Mesenchymal stem cell (in vitro differentiated cells and primary cell): ENCODE results near the gene UAP1.
"Not testable (repeated sequence)": the region's sequence is repeated elsewhere in the genome, so short reads cannot be mapped to it uniquely, and the experiment has no call there.

ENCODE experiments used
- DNase-seq: peaks from one replicate; pipeline ENCODE4 v3.0.0-alpha.2; 2013
- H2AFZ ChIP-seq: one replicate; pipeline ENCODE4 v1.6.1; 2013; ENCODE audit warnings: low read depth, mild to moderate bottlenecking, control low read depth, inconsistent platforms, low read length, moderate library complexity
- H2AK5ac ChIP-seq: 2 replicates; pipeline ENCODE4 v1.6.1; 2013; ENCODE audit warnings: low read length, moderate library complexity, mild to moderate bottlenecking, inconsistent platforms; ENCODE audit not compliant: severe bottlenecking
- H2BK120ac ChIP-seq: one replicate; pipeline ENCODE4 v1.6.1; 2013; ENCODE audit warnings: low read depth, mild to moderate bottlenecking, inconsistent platforms, low read length, moderate library complexity
- H2BK12ac ChIP-seq, 2 experiments: one replicate each; pipeline ENCODE4 v1.6.1; 2013; ENCODE audit warnings: inconsistent platforms in 2 of 2, low read length in 2 of 2, mild to moderate bottlenecking in 2 of 2, moderate library complexity in 2 of 2, control low read depth in 1 of 2
- H2BK15ac ChIP-seq: one replicate; pipeline ENCODE4 v1.6.1; 2013; ENCODE audit warnings: mild to moderate bottlenecking, low read depth, inconsistent platforms; ENCODE audit not compliant: poor library complexity, severe bottlenecking
- H2BK5ac ChIP-seq: 2 replicates; pipeline ENCODE4 v1.6.1; 2013; ENCODE audit warnings: low read depth, mild to moderate bottlenecking, low read length, control low read depth, inconsistent platforms; ENCODE audit not compliant: poor library complexity, severe bottlenecking
- H3K14ac ChIP-seq, 2 experiments: one replicate each; pipeline ENCODE4 v1.6.1; 2013; ENCODE audit warnings: inconsistent platforms in 2 of 2, low read length in 2 of 2, control low read depth in 1 of 2, mild to moderate bottlenecking in 1 of 2, moderate library complexity in 1 of 2
- H3K18ac ChIP-seq, 2 experiments: one replicate each; pipeline ENCODE4 v1.6.1; 2013; ENCODE audit warnings: inconsistent platforms in 2 of 2, low read length in 2 of 2, control low read depth in 1 of 2, low read depth in 1 of 2, mild to moderate bottlenecking in 1 of 2
- H3K23ac ChIP-seq, 2 experiments: one replicate each; pipeline ENCODE4 v1.6.1; 2013; ENCODE audit warnings: inconsistent platforms in 2 of 2, low read length in 2 of 2, mild to moderate bottlenecking in 2 of 2, moderate library complexity in 2 of 2, control low read depth in 1 of 2
- H3K27ac ChIP-seq: 2 replicates; pipeline ENCODE4 v1.5.1; 2013; ENCODE audit warnings: mild to moderate bottlenecking, moderate library complexity, low read length, control low read depth, inconsistent platforms; ENCODE audit not compliant: poor library complexity, severe bottlenecking
- H3K27me3 ChIP-seq, 2 experiments: 2 replicates each; pipeline versions ENCODE4 v1.6.1 to v1.7.0; 2013; ENCODE audit warnings: low read length in 2 of 2, mild to moderate bottlenecking in 2 of 2, moderate library complexity in 2 of 2, control low read depth in 1 of 2, inconsistent platforms in 1 of 2; ENCODE audit not compliant: control insufficient read depth in 1 of 2, insufficient read depth in 1 of 2
- H3K36me3 ChIP-seq, 2 experiments: 2 replicates each; pipeline versions ENCODE4 v1.6.1 to v1.7.0; 2013; ENCODE audit warnings: low read length in 2 of 2, control low read depth in 1 of 2, inconsistent platforms in 1 of 2, low read depth in 1 of 2, mild to moderate bottlenecking in 1 of 2; ENCODE audit not compliant: insufficient read depth in 2 of 2, control insufficient read depth in 1 of 2
- H3K4ac ChIP-seq, 2 experiments: one replicate each; pipeline ENCODE4 v1.6.1; 2013; ENCODE audit warnings: inconsistent platforms in 2 of 2, low read length in 2 of 2, mild to moderate bottlenecking in 2 of 2, moderate library complexity in 2 of 2, control low read depth in 1 of 2, low read depth in 1 of 2
- H3K4me1 ChIP-seq: 2 replicates; pipeline ENCODE4 v1.6.1; 2013; ENCODE audit warnings: low read depth, low read length, control low read depth; ENCODE audit not compliant: control insufficient read depth, insufficient read depth
- H3K4me2 ChIP-seq: 2 replicates; pipeline ENCODE4 v1.6.1; 2013; ENCODE audit warnings: low read length, mild to moderate bottlenecking, inconsistent platforms; ENCODE audit not compliant: poor library complexity, severe bottlenecking
- H3K4me3 ChIP-seq, 2 experiments: 2 replicates each; pipeline versions ENCODE4 v1.5.1 to v1.7.0; 2013; ENCODE audit warnings: low read length in 2 of 2, mild to moderate bottlenecking in 2 of 2, control low read depth in 1 of 2, low read depth in 1 of 2; ENCODE audit not compliant: insufficient read depth in 1 of 2
- H3K79me1 ChIP-seq: replicated peaks from 2 replicates; pipeline ENCODE4 v1.6.1; 2013; ENCODE audit warnings: mild to moderate bottlenecking, control low read depth, low read length, inconsistent platforms; ENCODE audit not compliant: poor library complexity, severe bottlenecking
- H3K9ac ChIP-seq: 2 replicates; pipeline ENCODE4 v1.7.0; 2013; ENCODE audit warnings: mild to moderate bottlenecking, low read length, moderate library complexity
- H3K9me3 ChIP-seq: 2 replicates; pipeline ENCODE4 v1.7.0; 2013; ENCODE audit warnings: mild to moderate bottlenecking, low read length; ENCODE audit not compliant: control insufficient read depth
- H4K8ac ChIP-seq: one replicate; pipeline ENCODE4 v1.6.1; 2013; ENCODE audit warnings: inconsistent platforms, mild to moderate bottlenecking, low read length, moderate library complexity
- H4K91ac ChIP-seq: one replicate; pipeline ENCODE4 v1.6.1; 2013; ENCODE audit warnings: mild to moderate bottlenecking, low read length, inconsistent platforms
- WGBS: methylation state at CpG from one replicate; pipeline ENCODE4 v1.1.7; 2013; ENCODE audit warnings: mixed read lengths; 5-methylcytosine and 5-hydroxymethylcytosine counted together

Gene UAP1

DNA sequence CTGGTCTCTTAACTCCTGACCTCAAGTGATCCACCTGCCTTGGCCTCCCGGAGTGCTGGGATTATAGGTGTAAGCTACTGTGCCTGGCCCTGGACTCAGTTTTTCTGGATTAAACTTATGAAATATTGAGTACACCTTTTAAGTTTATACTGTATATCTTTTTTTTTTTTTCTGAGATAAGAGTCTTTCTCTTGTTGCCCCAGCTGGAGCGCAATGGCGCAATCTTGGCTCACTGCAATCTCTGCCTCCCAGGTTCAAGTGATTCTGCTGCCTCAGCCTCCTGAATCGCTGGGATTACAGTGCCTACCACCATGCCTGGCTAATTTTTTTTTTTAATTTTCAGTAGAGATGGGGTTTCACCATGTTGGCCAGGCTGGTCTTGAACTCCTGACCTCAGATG lies 23.6 kb downstream of the UAP1 start:
- DNase-seq = not testable (repeated sequence)

GRCh38 chr1:162587347-162587746 lies 25.8 kb downstream of the UAP1 start:
- no peak overlapping the region for H3K27ac ChIP-seq
- H3K79me1 ChIP-seq = peaks cover 8% of the 10 kb centered on the region
- no peak overlapping the region for H4K91ac ChIP-seq
- no peak overlapping the region for H3K4me3 ChIP-seq
- no peak overlapping the region for H2AFZ ChIP-seq
- H3K4ac ChIP-seq = no peak overlapping the region
- H2AK5ac ChIP-seq = no peak overlapping the region
- H3K27me3 ChIP-seq = no peaks in the 10 kb centered on the region
- H4K8ac ChIP-seq = no peak overlapping the region
- no peak overlapping the region for H2BK12ac ChIP-seq
- no peak overlapping the region for H3K4me2 ChIP-seq
- H2BK120ac ChIP-seq = no peak overlapping the region
- peaks cover 22 to 94% of the 10 kb centered on the region in 2 experiments for H3K36me3 ChIP-seq
- H3K18ac ChIP-seq = no peak overlapping the region
- no peak overlapping the region for H2BK5ac ChIP-seq
- H2BK15ac ChIP-seq = no peak overlapping the region
- DNase-seq = no peak
- H3K9me3 ChIP-seq = no peaks in the 10 kb centered on the region
- H3K23ac ChIP-seq = no peak overlapping the region
- WGBS = 100% methylated on average over 2 of the region's 6 CpGs
- H3K9ac ChIP-seq = no peak overlapping the region
- H3K14ac ChIP-seq = no peak overlapping the region
- no peaks in the 10 kb centered on the region for H3K4me1 ChIP-seq

More for the DNA sequence above, 23.6 kb downstream of the UAP1 start:
- H3K27me3 ChIP-seq, H3K4ac ChIP-seq, H3K23ac ChIP-seq, H2AK5ac ChIP-seq, H3K9ac ChIP-seq, H2BK5ac ChIP-seq, H4K8ac ChIP-seq, H3K4me3 ChIP-seq, H2BK120ac ChIP-seq, H3K79me1 ChIP-seq, H4K91ac ChIP-seq, H3K27ac ChIP-seq, H3K9me3 ChIP-seq, H2AFZ ChIP-seq, H3K4me1 ChIP-seq, H2BK15ac ChIP-seq, H2BK12ac ChIP-seq, H3K18ac ChIP-seq, H3K14ac ChIP-seq, H3K4me2 ChIP-seq: not testable (repeated sequence)
- WGBS = 100% methylated on average over 3 of the region's 4 CpGs
- H3K36me3 ChIP-seq = peaks cover 14 to 94% of the 10 kb centered on the region in 2 experiments

DNA sequence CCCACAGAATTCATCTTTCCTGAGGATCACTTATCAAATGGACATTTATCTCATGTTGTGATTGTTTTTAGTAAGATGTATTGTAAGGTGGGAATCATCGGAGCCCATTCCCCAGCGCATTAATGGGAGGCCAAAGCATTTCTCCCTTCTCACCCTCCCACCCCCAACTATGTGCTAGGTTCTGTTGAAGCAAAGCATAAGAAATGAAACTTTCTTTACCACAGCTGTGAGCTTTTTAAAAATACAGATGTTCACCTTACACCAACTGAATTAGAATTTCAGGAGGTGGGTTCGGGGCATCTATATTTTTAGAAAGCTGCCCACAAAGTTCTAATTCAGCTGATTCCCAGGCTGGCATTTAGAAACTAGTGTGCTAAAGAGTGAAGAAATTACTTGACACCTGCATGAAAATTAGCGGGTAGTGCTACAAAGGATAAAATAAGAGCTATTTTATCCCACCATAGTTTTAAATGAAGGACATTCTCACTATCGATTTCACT lies 26.3 kb downstream of the UAP1 start:
- Histone ChIP-seq H3K4me1 (no peaks in the 10 kb centered on the region), H2AK5ac (no peak overlapping the region), H4K8ac (no peak overlapping the region), H2BK12ac (no peak overlapping the region), H4K91ac (no peak overlapping the region), H3K4me2 (no peak overlapping the region), H2BK5ac (no peak overlapping the region), H3K18ac (no peak overlapping the region), H2BK120ac (no peak overlapping the region), H3K27me3 (no peaks in the 10 kb centered on the region), H3K9ac (no peak overlapping the region), H2BK15ac (no peak overlapping the region), H3K36me3 (peaks cover 24 to 94% of the 10 kb centered on the region in 2 experiments), H3K4ac (no peak overlapping the region), H3K14ac (no peak overlapping the region), H2AFZ (no peak overlapping the region), H3K23ac (no peak overlapping the region), H3K9me3 (no peaks in the 10 kb centered on the region), H3K4me3 (no peak overlapping the region), H3K79me1 (peaks cover 8% of the 10 kb centered on the region), H3K27ac (no peak overlapping the region)
- no CpG with 5 or more reads among the region's 5 CpGs for WGBS
- DNase-seq = no peak

DNA sequence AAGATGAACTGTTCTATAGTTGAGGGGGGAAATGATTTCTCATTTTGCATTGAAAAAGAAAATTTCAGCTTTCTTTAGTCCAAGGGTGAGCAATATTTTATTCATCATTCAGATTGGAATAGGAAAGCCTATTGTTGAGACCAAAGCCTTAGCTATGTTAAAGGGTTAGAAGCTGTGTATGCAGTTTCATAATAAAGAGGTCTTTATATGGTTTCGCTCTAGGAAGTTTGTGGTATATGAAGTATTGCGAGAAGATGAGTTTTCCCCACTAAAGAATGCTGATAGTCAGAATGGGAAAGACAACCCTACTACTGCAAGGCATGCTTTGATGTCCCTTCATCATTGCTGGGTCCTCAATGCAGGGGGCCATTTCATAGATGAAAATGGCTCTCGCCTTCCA lies 28.6 kb downstream of the UAP1 start:
- peaks cover 17 to 97% of the 10 kb centered on the region in 2 experiments for H3K36me3 ChIP-seq
- H2BK12ac ChIP-seq = no peak overlapping the region
- H3K9me3 ChIP-seq = no peaks in the 10 kb centered on the region
- H2BK120ac ChIP-seq = no peak overlapping the region
- H3K23ac ChIP-seq = no peak overlapping the region
- H3K79me1 ChIP-seq = peaks cover 15% of the 10 kb centered on the region
- H3K4me1 ChIP-seq = no peaks in the 10 kb centered on the region
- no peak overlapping the region for H3K4me2 ChIP-seq
- no peak overlapping the region for H2AK5ac ChIP-seq
- WGBS = 100% methylated on average over 3 of the region's 3 CpGs
- no peak overlapping the region for H2BK5ac ChIP-seq
- no peak overlapping the region for H2AFZ ChIP-seq
- H3K27me3 ChIP-seq = no peaks in the 10 kb centered on the region
- H3K9ac ChIP-seq = no peak overlapping the region
- H3K4me3 ChIP-seq = no peak overlapping the region
- no peak overlapping the region for H3K4ac ChIP-seq
- DNase-seq = no peak
- H3K27ac ChIP-seq = no peak overlapping the region
- H4K91ac ChIP-seq = no peak overlapping the region
- H4K8ac ChIP-seq = no peak overlapping the region
- no peak overlapping the region for H3K14ac ChIP-seq
- H3K18ac ChIP-seq = no peak overlapping the region
- no peak overlapping the region for H2BK15ac ChIP-seq
